Gastroesophageal sphincter (tissue), 3 donors: ENCODE results near the gene LDLRAD4.

ENCODE experiments used
- EP300 ChIP-seq: sonication (generic); formaldehyde crosslinking; IDR thresholded peaks from one replicate; pipeline ENCODE4 v1.6.1; 2017; ENCODE audit warnings: antibody characterized with exemption, mild to moderate bottlenecking
- POLR2A ChIP-seq, 2 donors: fragments of 450-650 bp; IDR thresholded peaks; one replicate each; pipeline ENCODE4 v1.6.1; 2017; ENCODE audit warnings: antibody characterized with exemption in 2 of 2, mild to moderate bottlenecking in 2 of 2, moderate library complexity in 1 of 2
- POLR2AphosphoS5 ChIP-seq: sonication (generic); formaldehyde crosslinking; IDR thresholded peaks from one replicate; pipeline ENCODE4 v1.6.1; 2017; ENCODE audit warnings: antibody characterized with exemption
- TF ChIP-seq, protein P1 (sequence below), 4 experiments: fragments of 200-600 bp in 2 of 4; fragments of 450-650 bp in 2 of 4; sonication (generic) in 1 of 4; IDR thresholded peaks; one replicate each; pipeline ENCODE4 v1.5.1; 2017 to 2019; ENCODE audit warnings: antibody characterized with exemption in 4 of 4, mild to moderate bottlenecking in 2 of 4, moderate library complexity in 2 of 4

DNA sequence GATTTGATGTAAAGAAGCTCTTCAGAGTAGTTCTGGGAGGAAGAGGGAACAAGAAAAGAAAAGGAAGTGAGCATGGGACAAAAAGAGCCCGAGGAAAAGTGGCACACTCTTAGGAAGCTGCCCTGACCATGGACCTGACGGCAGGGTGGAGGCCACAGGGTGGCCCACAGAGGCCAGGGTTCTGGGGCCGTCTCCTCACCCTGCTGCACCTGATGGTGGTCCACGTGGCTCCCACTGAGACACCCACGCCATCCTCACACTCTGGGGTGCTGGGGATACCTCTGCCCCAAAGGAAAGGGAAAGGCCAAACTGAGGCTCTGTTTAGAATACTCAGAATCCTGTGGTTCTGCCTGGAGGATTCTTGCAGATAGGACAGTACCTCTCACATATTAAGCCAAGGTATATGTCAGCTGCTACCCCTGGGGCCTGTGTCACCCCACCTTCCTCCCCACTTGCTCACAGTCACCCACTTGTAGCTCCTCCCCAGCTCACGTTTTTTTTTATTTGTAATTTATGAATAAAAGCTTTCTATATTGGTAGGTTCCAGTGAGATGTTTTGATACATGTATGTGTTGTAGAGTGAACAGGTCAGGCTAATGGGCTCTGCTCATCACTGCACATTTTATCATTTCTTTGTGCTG lies 171.1 kb downstream of the LDLRAD4 start:
- TF ChIP-seq POLR2A (IDR thresholded peaks at IDR 0.05), result no peak
- TF ChIP-seq, protein P1, sequence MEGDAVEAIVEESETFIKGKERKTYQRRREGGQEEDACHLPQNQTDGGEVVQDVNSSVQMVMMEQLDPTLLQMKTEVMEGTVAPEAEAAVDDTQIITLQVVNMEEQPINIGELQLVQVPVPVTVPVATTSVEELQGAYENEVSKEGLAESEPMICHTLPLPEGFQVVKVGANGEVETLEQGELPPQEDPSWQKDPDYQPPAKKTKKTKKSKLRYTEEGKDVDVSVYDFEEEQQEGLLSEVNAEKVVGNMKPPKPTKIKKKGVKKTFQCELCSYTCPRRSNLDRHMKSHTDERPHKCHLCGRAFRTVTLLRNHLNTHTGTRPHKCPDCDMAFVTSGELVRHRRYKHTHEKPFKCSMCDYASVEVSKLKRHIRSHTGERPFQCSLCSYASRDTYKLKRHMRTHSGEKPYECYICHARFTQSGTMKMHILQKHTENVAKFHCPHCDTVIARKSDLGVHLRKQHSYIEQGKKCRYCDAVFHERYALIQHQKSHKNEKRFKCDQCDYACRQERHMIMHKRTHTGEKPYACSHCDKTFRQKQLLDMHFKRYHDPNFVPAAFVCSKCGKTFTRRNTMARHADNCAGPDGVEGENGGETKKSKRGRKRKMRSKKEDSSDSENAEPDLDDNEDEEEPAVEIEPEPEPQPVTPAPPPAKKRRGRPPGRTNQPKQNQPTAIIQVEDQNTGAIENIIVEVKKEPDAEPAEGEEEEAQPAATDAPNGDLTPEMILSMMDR (IDR thresholded peaks at IDR 0.05), result no peak
- no peak for TF ChIP-seq POLR2AphosphoS5
- TF ChIP-seq EP300, result no peak
